Measurements from ENCODE around the gene THEMIS. TPM values are rescaled to one million over a fixed set of nuclear protein-coding genes. Genes with fewer than 3 reads are reported as not detected.

THEMIS gene
- total and polyA plus RNA-seq, 2 of the 4 experiments (the other 2 are of a cell fraction) = not detected

GRCh38 chr6:127865108-127865507, 35.8 kb downstream of the THEMIS start:
- H3K27ac ChIP-seq (ENCODE audit: insufficient read depth, low read length) = no peak overlapping the region
- H3K79me1 ChIP-seq (ENCODE audit: low read depth in 1 of 2, low read length in 2 of 2) = no peaks in the 10 kb centered on the region
- H3K14ac ChIP-seq (replicated peaks; ENCODE audit: low read depth, low read length) = no peak overlapping the region
- no peak overlapping the region for H3K23ac ChIP-seq (ENCODE audit: low read depth, low read length)
- ChIA-PET POLR2A (ENCODE audit: unreplicated experiment) (no interaction called here), CTCF (no interaction called here)
- no peak overlapping the region for H3K4me2 ChIP-seq (ENCODE audit: low read depth, low read length)
- intact Hi-C loops (cut with micrococcal nuclease) = no loop called here
- H3K4me3 ChIP-seq (ENCODE audit: insufficient read depth, low read depth, low read length) = no peak overlapping the region
- no peak overlapping the region for H2BK5ac ChIP-seq (ENCODE audit: low read depth, low read length, poor library complexity, severe bottlenecking)
- H2AFZ ChIP-seq (replicated peaks; ENCODE audit: low read length, poor library complexity) = no peak overlapping the region
- no peaks in the 10 kb centered on the region for H4K20me1 ChIP-seq (ENCODE audit: insufficient read depth, low read length)
- no peak overlapping the region for H2BK20ac ChIP-seq (ENCODE audit: low read depth, low read length)
- ATAC-seq (ENCODE audit: low read depth) = no peak
- no peak overlapping the region for H2BK15ac ChIP-seq (ENCODE audit: low read depth, low read length)
- H3K56ac ChIP-seq (ENCODE audit: extremely low read depth, insufficient read depth, low read length) = no peak overlapping the region
- H4K5ac ChIP-seq (ENCODE audit: low read depth, low read length) = no peak overlapping the region
- in situ Hi-C loops (cut with MboI; ENCODE audit: low sequenced_read_pairs) = no loop called here
- no TSS peak for BruUV-seq (replicated peaks)
- TF ChIP-seq FOS (IDR thresholded peaks at IDR 0.05; ENCODE audit: low read depth, low read length) (no peak), RAD21 (IDR thresholded peaks at IDR 0.05; ENCODE audit: low read length) (no peak), CTCF (conservative IDR thresholded peaks at IDR 0.05; ENCODE audit: low read depth, low read length) (no peak), POLR2A (IDR thresholded peaks at IDR 0.05; ENCODE audit: low read depth, low read length) (no peak), BHLHE40 (IDR thresholded peaks at IDR 0.05; ENCODE audit: low read depth, low read length) (no peak), SMC3 (IDR thresholded peaks at IDR 0.05; ENCODE audit: low read depth, low read length) (no peak), RCOR1 (IDR thresholded peaks at IDR 0.05; ENCODE audit: insufficient replicate concordance, low read length) (no peak), MAFK (IDR thresholded peaks at IDR 0.05; ENCODE audit: low read depth, low read length) (no peak), MAZ (IDR thresholded peaks at IDR 0.05; ENCODE audit: borderline replicate concordance, low read depth, low read length) (no peak), CEBPB (IDR thresholded peaks at IDR 0.05; ENCODE audit: low read depth, low read length) (no peak), RFX5 (IDR thresholded peaks at IDR 0.05; ENCODE audit: low read depth, low read length) (no peak), NFE2L2 (IDR thresholded peaks at IDR 0.05; ENCODE audit: low read depth, low read length) (no peak), ELK1 (IDR thresholded peaks at IDR 0.05; ENCODE audit: borderline replicate concordance, low read depth, low read length) (no peak), MXI1 (IDR thresholded peaks at IDR 0.05; ENCODE audit: borderline replicate concordance, low read depth, low read length) (no peak), CHD1 (IDR thresholded peaks at IDR 0.05; ENCODE audit: low read depth, low read length) (no peak)
- TF ChIP-seq, protein P1, sequence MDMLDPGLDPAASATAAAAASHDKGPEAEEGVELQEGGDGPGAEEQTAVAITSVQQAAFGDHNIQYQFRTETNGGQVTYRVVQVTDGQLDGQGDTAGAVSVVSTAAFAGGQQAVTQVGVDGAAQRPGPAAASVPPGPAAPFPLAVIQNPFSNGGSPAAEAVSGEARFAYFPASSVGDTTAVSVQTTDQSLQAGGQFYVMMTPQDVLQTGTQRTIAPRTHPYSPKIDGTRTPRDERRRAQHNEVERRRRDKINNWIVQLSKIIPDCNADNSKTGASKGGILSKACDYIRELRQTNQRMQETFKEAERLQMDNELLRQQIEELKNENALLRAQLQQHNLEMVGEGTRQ (IDR thresholded peaks at IDR 0.05; ENCODE audit: low read depth, low read length) = no peak
- no peaks in the 10 kb centered on the region for H3K9me1 ChIP-seq (ENCODE audit: insufficient read depth, low read length)
- no peak overlapping the region for H4K91ac ChIP-seq (ENCODE audit: insufficient read depth, low read depth, low read length)
- no peak overlapping the region for H3K4ac ChIP-seq (ENCODE audit: low read depth, low read length)
- no peak overlapping the region for H3K9ac ChIP-seq (ENCODE audit: low read depth, low read length)
- dilution Hi-C loops (cut with HindIII; ENCODE audit: low sequenced_read_pairs, unreplicated experiment) = no loop called here
- H4K8ac ChIP-seq (ENCODE audit: low read depth in 2 of 2, low read length in 2 of 2) = no peak overlapping the region
- no peak for DNase-seq
- no peaks in the 10 kb centered on the region for H3K4me1 ChIP-seq (ENCODE audit: control insufficient read depth, insufficient read depth, low read length)
- H3K27me3 ChIP-seq (ENCODE audit: control insufficient read depth, insufficient read depth, low read length) = no peaks in the 10 kb centered on the region; the same call in 1 of the 2 replicates
- H2AK5ac ChIP-seq (ENCODE audit: low read depth, low read length) = no peak overlapping the region
- no peak overlapping the region for H2BK120ac ChIP-seq (ENCODE audit: low read depth, low read length)
- no peaks in the 10 kb centered on the region for H3K9me3 ChIP-seq (ENCODE audit: control insufficient read depth, insufficient read depth, low read length)
- H3K18ac ChIP-seq (ENCODE audit: low read depth, low read length) = no peak overlapping the region
- no peaks in the 10 kb centered on the region for H3K36me3 ChIP-seq (ENCODE audit: control insufficient read depth, insufficient read depth, low read length)
- no peak overlapping the region for H2AK9ac ChIP-seq (replicated peaks; ENCODE audit: low read depth, low read length, poor library complexity)

Data from IMR-90 (cell line).